Nephron (organoid): ENCODE data around the gene RBM39.
A peak's percentile ranks its signal among the peaks of the same experiment; 100 is the strongest.
"Not testable (repeated sequence)": the region's sequence is repeated elsewhere in the genome, so short reads cannot be mapped to it uniquely, and the experiment has no call there.

ENCODE experiments used
- H3K27ac Mint-ChIP-seq, 3 experiments: 2 replicates each; pipeline ENCODE4 v1.8.0; 2020; ENCODE audit warnings: mixed read lengths in 3 of 3, mild to moderate bottlenecking in 2 of 3, moderate library complexity in 1 of 3
- H3K27me3 Mint-ChIP-seq: 2 replicates; pipeline ENCODE4 v1.8.0; 2021; ENCODE audit warnings: low read depth, mild to moderate bottlenecking, moderate library complexity, mixed read lengths
- H3K36me3 Mint-ChIP-seq: 2 replicates; pipeline ENCODE4 v1.8.0; 2020; ENCODE audit warnings: low read depth, mixed read lengths
- H3K4me1 Mint-ChIP-seq: 2 replicates; pipeline ENCODE4 v1.8.0; 2020; ENCODE audit warnings: mixed read lengths
- H3K4me3 Mint-ChIP-seq, 3 experiments: 2 replicates each; pipeline ENCODE4 v1.8.0; 2020; ENCODE audit warnings: mild to moderate bottlenecking in 3 of 3, mixed read lengths in 3 of 3, moderate library complexity in 2 of 3
- H3K9me3 Mint-ChIP-seq: 2 replicates; pipeline ENCODE4 v1.8.0; 2020; ENCODE audit warnings: mixed read lengths
- TF ChIP-seq, protein P1 (sequence below), 3 experiments: fragments of 200-600 bp; sonication (generic); IDR thresholded peaks; one replicate each; pipeline ENCODE4 v1.5.0; 2021; ENCODE audit warnings: antibody characterized with exemption in 3 of 3; ENCODE audit not compliant: unreplicated experiment in 3 of 3

Gene RBM39

DNA sequence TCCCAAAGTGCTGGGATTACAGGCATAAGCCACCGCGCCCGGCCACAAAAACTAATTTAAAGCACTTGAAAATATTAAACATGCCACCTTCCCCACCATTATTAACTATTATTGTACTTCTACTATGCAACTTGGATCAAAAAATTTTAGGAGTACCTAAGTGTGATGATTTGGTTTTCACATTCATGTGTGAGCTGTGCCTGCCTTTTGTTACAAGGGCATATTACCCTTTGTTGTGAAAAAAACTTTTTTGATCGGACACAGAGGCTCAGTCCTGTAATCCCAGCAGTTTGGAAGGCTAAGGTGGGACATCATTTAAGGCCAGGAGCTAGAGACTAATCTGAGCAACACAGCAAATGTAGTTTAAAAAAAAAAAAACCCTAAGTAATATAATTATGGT is 25.7 kb downstream of the RBM39 start:
- H3K4me1 Mint-ChIP-seq = no peaks in the 10 kb centered on the region
- TF ChIP-seq, protein P1, sequence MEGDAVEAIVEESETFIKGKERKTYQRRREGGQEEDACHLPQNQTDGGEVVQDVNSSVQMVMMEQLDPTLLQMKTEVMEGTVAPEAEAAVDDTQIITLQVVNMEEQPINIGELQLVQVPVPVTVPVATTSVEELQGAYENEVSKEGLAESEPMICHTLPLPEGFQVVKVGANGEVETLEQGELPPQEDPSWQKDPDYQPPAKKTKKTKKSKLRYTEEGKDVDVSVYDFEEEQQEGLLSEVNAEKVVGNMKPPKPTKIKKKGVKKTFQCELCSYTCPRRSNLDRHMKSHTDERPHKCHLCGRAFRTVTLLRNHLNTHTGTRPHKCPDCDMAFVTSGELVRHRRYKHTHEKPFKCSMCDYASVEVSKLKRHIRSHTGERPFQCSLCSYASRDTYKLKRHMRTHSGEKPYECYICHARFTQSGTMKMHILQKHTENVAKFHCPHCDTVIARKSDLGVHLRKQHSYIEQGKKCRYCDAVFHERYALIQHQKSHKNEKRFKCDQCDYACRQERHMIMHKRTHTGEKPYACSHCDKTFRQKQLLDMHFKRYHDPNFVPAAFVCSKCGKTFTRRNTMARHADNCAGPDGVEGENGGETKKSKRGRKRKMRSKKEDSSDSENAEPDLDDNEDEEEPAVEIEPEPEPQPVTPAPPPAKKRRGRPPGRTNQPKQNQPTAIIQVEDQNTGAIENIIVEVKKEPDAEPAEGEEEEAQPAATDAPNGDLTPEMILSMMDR (IDR thresholded peaks at IDR 0.05; ENCODE audit: unreplicated experiment in 3 of 3) = no peak
- no peaks in the 10 kb centered on the region for H3K9me3 Mint-ChIP-seq
- H3K36me3 Mint-ChIP-seq = peaks cover 81% of the 10 kb centered on the region
- no peaks in the 10 kb centered on the region for H3K27me3 Mint-ChIP-seq
- no peak overlapping the region for H3K27ac Mint-ChIP-seq
- no peak overlapping the region for H3K4me3 Mint-ChIP-seq

DNA sequence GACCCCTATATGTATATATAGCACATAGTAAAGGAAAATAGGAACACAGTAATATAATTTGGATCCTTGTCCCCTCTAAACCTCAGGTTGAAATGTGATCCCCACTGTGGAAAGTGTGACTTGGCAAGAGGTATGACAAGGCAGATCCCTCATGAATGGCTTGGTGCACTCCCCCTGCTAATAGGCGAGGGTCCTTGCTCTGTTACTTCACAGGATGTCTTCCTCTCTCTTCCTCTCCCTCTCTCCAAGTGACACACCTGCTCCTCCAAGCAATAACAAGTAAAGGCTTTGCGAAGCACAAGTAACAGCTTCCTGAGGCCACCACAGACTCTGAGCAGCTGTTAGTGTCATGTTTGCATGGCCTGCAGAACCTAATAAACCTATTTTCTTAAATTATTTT is 26.4 kb downstream of the RBM39 start:
- H3K36me3 Mint-ChIP-seq = peaks cover 82% of the 10 kb centered on the region
- no peaks in the 10 kb centered on the region for H3K9me3 Mint-ChIP-seq
- H3K4me3 Mint-ChIP-seq = no peak overlapping the region
- H3K27me3 Mint-ChIP-seq = no peaks in the 10 kb centered on the region
- TF ChIP-seq, protein P1 (IDR thresholded peaks at IDR 0.05; ENCODE audit: unreplicated experiment in 3 of 3) = no peak
- H3K27ac Mint-ChIP-seq = no peak overlapping the region
- peaks cover 4% of the 10 kb centered on the region for H3K4me1 Mint-ChIP-seq

DNA sequence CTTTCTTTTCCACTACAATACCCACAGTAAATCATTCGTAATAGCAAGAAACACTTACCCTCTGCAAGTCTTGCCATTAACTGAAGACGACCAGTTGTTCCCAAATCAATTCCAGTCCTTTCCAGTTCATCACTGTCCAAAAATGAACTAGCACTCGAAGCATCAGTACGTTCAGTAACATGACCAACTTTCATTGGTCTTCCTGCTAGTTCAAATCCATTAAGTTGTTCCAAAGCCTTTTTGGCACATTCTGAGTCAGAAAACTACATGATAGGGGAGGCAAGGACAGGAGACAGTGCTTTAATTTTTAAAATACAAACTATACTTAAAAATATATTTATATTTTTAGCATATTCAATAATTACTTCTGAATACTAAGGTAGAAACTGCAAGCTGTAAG is 27.9 kb downstream of the RBM39 start:
- no peak overlapping the region for H3K27ac Mint-ChIP-seq

DNA sequence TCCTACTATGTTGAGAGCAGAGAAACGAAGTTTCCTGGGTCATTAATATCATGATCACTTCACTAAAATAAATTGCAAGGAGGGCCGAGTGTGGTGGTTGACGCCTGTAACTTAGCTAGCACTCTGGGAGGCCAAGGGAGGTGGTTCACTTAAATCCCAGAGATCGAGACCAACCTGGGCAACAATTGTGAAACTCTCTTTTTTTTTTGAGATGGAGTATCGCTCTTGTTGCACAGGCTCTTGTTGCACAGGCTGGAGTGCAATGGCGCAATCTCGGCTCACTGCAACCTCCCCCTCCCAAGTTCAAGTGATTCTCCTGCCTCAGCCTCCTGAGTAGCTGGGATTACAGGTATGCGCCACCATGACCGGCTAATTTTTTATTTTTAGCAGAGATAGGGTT is 28.9 kb downstream of the RBM39 start:
- H3K9me3 Mint-ChIP-seq, H3K27me3 Mint-ChIP-seq, H3K4me3 Mint-ChIP-seq, H3K27ac Mint-ChIP-seq, H3K4me1 Mint-ChIP-seq: not testable (repeated sequence)
- H3K36me3 Mint-ChIP-seq = peaks cover 80% of the 10 kb centered on the region

More for the DNA sequence above, 27.9 kb downstream of the RBM39 start:
- H3K4me3 Mint-ChIP-seq = no peak overlapping the region
- H3K27me3 Mint-ChIP-seq = no peaks in the 10 kb centered on the region
- H3K9me3 Mint-ChIP-seq = no peaks in the 10 kb centered on the region
- TF ChIP-seq, protein P1 (IDR thresholded peaks at IDR 0.05; ENCODE audit: unreplicated experiment in 3 of 3) = no peak
- H3K4me1 Mint-ChIP-seq = peaks cover 6% of the 10 kb centered on the region
- H3K36me3 Mint-ChIP-seq = peaks cover 80% of the 10 kb centered on the region

DNA sequence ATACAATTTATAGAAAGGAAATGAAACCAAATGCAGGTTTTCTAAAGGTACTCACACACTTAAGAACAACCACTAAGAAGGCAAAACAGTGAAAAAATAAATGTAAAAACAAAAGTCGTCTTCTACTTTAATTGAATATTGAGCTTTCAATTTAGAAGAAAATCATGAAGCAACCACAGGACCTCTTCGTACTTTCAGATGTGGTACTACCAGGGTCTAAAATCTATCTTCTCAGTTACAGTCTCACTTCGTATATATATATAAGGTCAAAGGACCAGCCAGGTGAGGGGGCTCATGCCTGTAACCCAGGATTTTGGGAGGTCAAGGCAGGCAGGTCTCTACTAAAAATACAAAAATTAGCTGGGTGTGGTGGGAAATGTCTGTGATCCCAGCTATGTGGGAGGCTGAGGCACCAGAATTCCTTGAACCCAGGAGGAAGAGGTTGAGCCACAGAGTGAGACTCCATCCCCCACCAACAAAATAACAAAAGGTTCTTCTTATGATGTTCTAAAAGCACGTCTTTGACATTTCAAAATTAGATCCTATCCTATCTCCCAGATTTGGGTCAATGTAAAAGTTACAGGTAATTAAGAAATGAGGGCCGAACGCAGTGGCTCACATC is 30.4 kb downstream of the RBM39 start:
- TF ChIP-seq, protein P1 (IDR thresholded peaks at IDR 0.05; ENCODE audit: unreplicated experiment in 3 of 3) = no peak

DNA sequence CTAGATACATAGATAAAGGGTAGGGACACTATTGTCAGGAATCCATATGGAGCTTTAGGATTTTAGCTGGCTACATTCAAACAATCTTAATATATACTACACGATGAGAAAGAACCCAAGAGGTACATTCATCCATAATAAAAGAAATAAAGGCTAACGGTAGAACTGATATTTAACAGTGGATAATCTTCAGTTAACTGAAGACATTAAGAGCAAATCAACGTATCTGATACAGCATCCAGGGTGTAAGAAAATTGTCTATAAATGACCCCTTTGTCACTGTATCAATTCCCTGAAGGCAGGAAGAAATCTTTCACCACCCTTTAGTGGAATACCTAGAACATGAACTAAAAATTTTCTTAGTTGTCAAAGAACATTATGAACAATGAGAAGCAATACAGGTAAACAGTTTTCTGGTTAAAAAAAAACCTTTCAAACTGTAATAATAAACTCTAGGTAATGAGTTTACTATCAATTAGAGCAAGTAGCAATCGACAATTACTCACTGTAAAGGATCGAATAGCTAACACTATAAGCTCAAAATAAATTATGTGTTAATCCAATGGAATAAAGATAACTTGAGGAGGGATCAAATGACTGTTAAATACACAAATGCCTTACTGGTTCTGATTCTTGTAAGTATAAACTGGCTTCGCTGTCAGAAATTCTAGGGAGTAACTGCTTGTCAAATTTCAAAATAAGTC is 31.0 kb downstream of the RBM39 start:
- no peak overlapping the region for H3K4me3 Mint-ChIP-seq
- H3K36me3 Mint-ChIP-seq = peaks cover 73% of the 10 kb centered on the region
- peak overlapping the region in 1 of 3 experiments; percentile 32 for H3K27ac Mint-ChIP-seq
- H3K9me3 Mint-ChIP-seq = no peaks in the 10 kb centered on the region
- H3K27me3 Mint-ChIP-seq = no peaks in the 10 kb centered on the region
- peaks cover 6% of the 10 kb centered on the region for H3K4me1 Mint-ChIP-seq
- TF ChIP-seq, protein P1 (IDR thresholded peaks at IDR 0.05; ENCODE audit: unreplicated experiment in 3 of 3) = no peak

More for the DNA sequence above, 30.4 kb downstream of the RBM39 start:
- Mint-ChIP-seq H3K27ac (no peak overlapping the region), H3K27me3 (no peaks in the 10 kb centered on the region), H3K36me3 (peaks cover 77% of the 10 kb centered on the region), H3K9me3 (no peaks in the 10 kb centered on the region), H3K4me3 (no peak overlapping the region), H3K4me1 (peaks cover 6% of the 10 kb centered on the region)
